Measurements from ENCODE around the gene ZNF746. TPM values are rescaled to one million over a fixed set of nuclear protein-coding genes. Genes with fewer than 3 reads are reported as not detected.

Gene ZNF746
- total RNA-seq, 1 experiment from 2014 or later, result 22.2 TPM

- in situ Hi-C loops (cut with HindIII; ENCODE audit: low pct_unique_long_range_greater_than_20kb, low sequenced_read_pairs) (no loop called here), intact Hi-C loops (cut with micrococcal nuclease; ENCODE audit: unreplicated experiment) (no loop called here)
- ATAC-seq (no peak), DNase-seq (ENCODE audit: low read depth, low spot score) (no peak)
- BruUV-seq (replicated peaks), result no TSS peak
- TF ChIP-seq, protein P1, sequence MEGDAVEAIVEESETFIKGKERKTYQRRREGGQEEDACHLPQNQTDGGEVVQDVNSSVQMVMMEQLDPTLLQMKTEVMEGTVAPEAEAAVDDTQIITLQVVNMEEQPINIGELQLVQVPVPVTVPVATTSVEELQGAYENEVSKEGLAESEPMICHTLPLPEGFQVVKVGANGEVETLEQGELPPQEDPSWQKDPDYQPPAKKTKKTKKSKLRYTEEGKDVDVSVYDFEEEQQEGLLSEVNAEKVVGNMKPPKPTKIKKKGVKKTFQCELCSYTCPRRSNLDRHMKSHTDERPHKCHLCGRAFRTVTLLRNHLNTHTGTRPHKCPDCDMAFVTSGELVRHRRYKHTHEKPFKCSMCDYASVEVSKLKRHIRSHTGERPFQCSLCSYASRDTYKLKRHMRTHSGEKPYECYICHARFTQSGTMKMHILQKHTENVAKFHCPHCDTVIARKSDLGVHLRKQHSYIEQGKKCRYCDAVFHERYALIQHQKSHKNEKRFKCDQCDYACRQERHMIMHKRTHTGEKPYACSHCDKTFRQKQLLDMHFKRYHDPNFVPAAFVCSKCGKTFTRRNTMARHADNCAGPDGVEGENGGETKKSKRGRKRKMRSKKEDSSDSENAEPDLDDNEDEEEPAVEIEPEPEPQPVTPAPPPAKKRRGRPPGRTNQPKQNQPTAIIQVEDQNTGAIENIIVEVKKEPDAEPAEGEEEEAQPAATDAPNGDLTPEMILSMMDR (IDR thresholded peaks at IDR 0.05), result no peak
- POLR2A ChIA-PET, result no interaction called here
- H3K27me3 ChIP-seq (ENCODE audit: control insufficient read depth, insufficient read depth, low read length), result no peaks in the 10 kb centered on the region
- 0 out of 2 replicates have a peak, but pooled peaks cover 4% of the 10 kb centered on the region for H3K4me1 ChIP-seq (ENCODE audit: control insufficient read depth, insufficient read depth, low read length)
- no peak overlapping the region for H3K4me3 ChIP-seq (ENCODE audit: low read depth in 2 of 2, low read length in 2 of 2)
- H3K27ac ChIP-seq (ENCODE audit: low read length), result no peak overlapping the region
- H3K36me3 ChIP-seq (ENCODE audit: control insufficient read depth, insufficient read depth, low read length), result no peaks in the 10 kb centered on the region
- CTCF ChIA-PET, result no interaction called here
- H3K9me3 ChIP-seq (ENCODE audit: control insufficient read depth, insufficient read depth, low read depth, low read length), result no peaks in the 10 kb centered on the region; the same call in 1 of the 2 replicates
These were observed 2.6 kb upstream of the ZNF746 start for GRCh38 chr7:149500201-149500600.

GRCh38 chr7:149498811-149499210 is 1.2 kb upstream of the ZNF746 start:
- intact Hi-C loops (cut with micrococcal nuclease; ENCODE audit: unreplicated experiment), result no loop called here
- ChIA-PET POLR2A (no interaction called here), CTCF (no interaction called here)

More at GRCh38 chr7:149498811-149499210, 1.2 kb upstream of the ZNF746 start:
- Histone ChIP-seq H3K36me3 (ENCODE audit: control insufficient read depth, insufficient read depth, low read length) (no peaks in the 10 kb centered on the region), H3K9me3 (ENCODE audit: control insufficient read depth, insufficient read depth, low read depth, low read length) (no peaks in the 10 kb centered on the region), H3K4me3 (ENCODE audit: low read depth in 2 of 2, low read length in 2 of 2) (no peak overlapping the region), H3K4me1 (ENCODE audit: control insufficient read depth, insufficient read depth, low read length) (0 out of 2 replicates have a peak, but pooled peaks cover 4% of the 10 kb centered on the region), H3K27ac (ENCODE audit: low read length) (no peak overlapping the region), H3K27me3 (ENCODE audit: control insufficient read depth, insufficient read depth, low read length) (no peaks in the 10 kb centered on the region)
- BruUV-seq (replicated peaks), result no TSS peak
- ATAC-seq (no peak), DNase-seq (ENCODE audit: low read depth, low spot score) (no peak)
- TF ChIP-seq, protein P1 (IDR thresholded peaks at IDR 0.05), result no peak
- TF ChIP-seq, protein P2, sequence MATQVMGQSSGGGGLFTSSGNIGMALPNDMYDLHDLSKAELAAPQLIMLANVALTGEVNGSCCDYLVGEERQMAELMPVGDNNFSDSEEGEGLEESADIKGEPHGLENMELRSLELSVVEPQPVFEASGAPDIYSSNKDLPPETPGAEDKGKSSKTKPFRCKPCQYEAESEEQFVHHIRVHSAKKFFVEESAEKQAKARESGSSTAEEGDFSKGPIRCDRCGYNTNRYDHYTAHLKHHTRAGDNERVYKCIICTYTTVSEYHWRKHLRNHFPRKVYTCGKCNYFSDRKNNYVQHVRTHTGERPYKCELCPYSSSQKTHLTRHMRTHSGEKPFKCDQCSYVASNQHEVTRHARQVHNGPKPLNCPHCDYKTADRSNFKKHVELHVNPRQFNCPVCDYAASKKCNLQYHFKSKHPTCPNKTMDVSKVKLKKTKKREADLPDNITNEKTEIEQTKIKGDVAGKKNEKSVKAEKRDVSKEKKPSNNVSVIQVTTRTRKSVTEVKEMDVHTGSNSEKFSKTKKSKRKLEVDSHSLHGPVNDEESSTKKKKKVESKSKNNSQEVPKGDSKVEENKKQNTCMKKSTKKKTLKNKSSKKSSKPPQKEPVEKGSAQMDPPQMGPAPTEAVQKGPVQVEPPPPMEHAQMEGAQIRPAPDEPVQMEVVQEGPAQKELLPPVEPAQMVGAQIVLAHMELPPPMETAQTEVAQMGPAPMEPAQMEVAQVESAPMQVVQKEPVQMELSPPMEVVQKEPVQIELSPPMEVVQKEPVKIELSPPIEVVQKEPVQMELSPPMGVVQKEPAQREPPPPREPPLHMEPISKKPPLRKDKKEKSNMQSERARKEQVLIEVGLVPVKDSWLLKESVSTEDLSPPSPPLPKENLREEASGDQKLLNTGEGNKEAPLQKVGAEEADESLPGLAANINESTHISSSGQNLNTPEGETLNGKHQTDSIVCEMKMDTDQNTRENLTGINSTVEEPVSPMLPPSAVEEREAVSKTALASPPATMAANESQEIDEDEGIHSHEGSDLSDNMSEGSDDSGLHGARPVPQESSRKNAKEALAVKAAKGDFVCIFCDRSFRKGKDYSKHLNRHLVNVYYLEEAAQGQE (IDR thresholded peaks at IDR 0.05; ENCODE audit: insufficient read depth in 1 of 2, low read depth in 2 of 2, low read length in 1 of 2), result no peak
- TF ChIP-seq TCF7L2 (IDR thresholded peaks at IDR 0.05; ENCODE audit: low read depth, low read length) (no peak), POLR2AphosphoS5 (IDR thresholded peaks at IDR 0.05; ENCODE audit: low read depth, low read length) (no peak), SIN3A (IDR thresholded peaks at IDR 0.05; ENCODE audit: borderline replicate concordance, insufficient read depth, low read depth, low read length) (no peak)
- in situ Hi-C loops (cut with HindIII; ENCODE audit: low pct_unique_long_range_greater_than_20kb, low sequenced_read_pairs), result no loop called here
